Kidney epithelial cell (primary cell): ENCODE data around the gene PLD4. TPM values are rescaled to one million over a fixed set of nuclear protein-coding genes. Genes with fewer than 3 reads are reported as not detected.

Experiments used
- DNase-seq: peaks from one replicate; pipeline ENCODE4 v3.0.0-alpha.2; 2010; ENCODE audit warnings: low read depth
- H3K27me3 ChIP-seq: 2 replicates; pipeline ENCODE4 v1.6.0; 2011; ENCODE audit warnings: low read length; ENCODE audit not compliant: control insufficient read depth, insufficient read depth
- H3K36me3 ChIP-seq: 2 replicates; pipeline ENCODE4 v1.5.1; 2011; ENCODE audit warnings: low read length; ENCODE audit not compliant: control insufficient read depth, insufficient read depth
- H3K4me3 ChIP-seq: 2 replicates; pipeline ENCODE4 v1.5.1; 2011; ENCODE audit warnings: low read depth, mild to moderate bottlenecking, control low read depth, low read length
- total RNA-seq: library from RNA; depleted of rRNA; stranded (reverse); fragments of >200 nt; gene quantifications from 2 replicates; pipeline ENCODE4 v1.2.3, GENCODE V29; 2015
- TF ChIP-seq, protein P1 (sequence below): IDR thresholded peaks from 2 replicates; pipeline ENCODE4 v1.5.1; 2011; ENCODE audit warnings: mild to moderate bottlenecking, moderate library complexity, low read length, control low read depth, inconsistent platforms; ENCODE audit not compliant: insufficient read depth, poor library complexity, severe bottlenecking

The PLD4 gene
- total RNA-seq, 1 donor from 2014 or later = 0.04 TPM

DNA sequence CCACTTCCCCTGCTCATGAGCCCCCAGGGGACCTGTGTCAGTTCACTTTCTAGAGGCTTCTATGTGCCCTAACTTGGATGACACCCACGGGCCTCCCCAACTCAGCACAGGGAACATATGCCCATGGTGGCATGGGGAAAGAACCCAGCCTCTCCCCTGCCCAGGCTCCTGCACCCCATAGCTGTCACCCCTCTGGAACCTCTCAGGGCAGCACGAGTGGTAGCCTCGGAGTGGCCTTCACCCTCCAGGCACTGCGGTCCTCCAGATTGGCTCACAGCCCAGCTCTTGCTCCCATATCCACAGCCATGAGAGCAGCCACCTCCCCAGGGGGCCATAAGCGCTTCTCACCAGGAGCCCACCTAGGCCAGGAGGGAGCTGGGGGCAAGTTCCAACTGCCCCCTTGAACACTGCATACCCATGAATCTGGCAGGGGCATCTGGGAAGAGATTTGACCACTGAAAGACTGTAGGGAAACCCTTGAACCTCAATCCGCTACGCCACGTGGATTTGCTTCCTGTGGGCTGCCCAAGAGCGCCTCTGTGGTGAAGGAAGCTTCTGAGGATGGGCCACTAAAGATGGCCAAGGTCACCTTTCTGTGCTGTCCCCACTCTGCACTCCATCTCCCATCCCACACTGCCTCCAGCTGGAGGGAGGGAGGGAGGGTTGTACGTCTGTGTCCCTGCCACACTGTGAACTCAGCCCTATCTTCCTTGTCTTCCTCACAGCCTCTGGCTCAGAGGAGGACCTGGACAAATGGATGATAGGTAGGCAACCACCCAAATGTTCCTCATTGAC, 11.9 kb downstream of the PLD4 start:
- no peak overlapping the region for H3K4me3 ChIP-seq
- DNase-seq = no peak
- TF ChIP-seq, protein P1, sequence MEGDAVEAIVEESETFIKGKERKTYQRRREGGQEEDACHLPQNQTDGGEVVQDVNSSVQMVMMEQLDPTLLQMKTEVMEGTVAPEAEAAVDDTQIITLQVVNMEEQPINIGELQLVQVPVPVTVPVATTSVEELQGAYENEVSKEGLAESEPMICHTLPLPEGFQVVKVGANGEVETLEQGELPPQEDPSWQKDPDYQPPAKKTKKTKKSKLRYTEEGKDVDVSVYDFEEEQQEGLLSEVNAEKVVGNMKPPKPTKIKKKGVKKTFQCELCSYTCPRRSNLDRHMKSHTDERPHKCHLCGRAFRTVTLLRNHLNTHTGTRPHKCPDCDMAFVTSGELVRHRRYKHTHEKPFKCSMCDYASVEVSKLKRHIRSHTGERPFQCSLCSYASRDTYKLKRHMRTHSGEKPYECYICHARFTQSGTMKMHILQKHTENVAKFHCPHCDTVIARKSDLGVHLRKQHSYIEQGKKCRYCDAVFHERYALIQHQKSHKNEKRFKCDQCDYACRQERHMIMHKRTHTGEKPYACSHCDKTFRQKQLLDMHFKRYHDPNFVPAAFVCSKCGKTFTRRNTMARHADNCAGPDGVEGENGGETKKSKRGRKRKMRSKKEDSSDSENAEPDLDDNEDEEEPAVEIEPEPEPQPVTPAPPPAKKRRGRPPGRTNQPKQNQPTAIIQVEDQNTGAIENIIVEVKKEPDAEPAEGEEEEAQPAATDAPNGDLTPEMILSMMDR = no peak
- peaks cover 32% of the 10 kb centered on the region for H3K27me3 ChIP-seq
- no peaks in the 10 kb centered on the region for H3K36me3 ChIP-seq

DNA sequence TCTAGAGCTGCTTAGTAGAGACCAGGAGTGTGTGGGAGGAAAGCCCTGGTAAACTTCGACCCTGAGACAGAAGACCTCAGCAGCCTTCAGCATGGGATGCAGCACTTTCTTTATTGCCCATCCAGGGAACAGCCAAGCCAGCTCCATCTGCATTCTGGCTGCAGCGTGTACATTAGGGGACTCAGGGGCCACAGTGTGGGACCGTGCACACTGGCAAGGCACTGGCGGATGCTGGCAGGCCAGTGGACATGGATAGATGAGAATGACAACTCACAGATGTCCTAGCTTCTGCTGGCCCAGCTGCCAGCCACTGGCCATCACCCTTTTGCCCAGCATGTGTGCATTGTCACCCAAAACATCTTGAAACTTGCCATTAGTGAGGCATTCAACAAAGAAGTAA, 12.5 kb downstream of the PLD4 start:
- H3K36me3 ChIP-seq = no peaks in the 10 kb centered on the region
- DNase-seq = no peak
- TF ChIP-seq, protein P1 = no peak
- H3K4me3 ChIP-seq = no peak overlapping the region
- H3K27me3 ChIP-seq = peaks cover 25% of the 10 kb centered on the region

DNA sequence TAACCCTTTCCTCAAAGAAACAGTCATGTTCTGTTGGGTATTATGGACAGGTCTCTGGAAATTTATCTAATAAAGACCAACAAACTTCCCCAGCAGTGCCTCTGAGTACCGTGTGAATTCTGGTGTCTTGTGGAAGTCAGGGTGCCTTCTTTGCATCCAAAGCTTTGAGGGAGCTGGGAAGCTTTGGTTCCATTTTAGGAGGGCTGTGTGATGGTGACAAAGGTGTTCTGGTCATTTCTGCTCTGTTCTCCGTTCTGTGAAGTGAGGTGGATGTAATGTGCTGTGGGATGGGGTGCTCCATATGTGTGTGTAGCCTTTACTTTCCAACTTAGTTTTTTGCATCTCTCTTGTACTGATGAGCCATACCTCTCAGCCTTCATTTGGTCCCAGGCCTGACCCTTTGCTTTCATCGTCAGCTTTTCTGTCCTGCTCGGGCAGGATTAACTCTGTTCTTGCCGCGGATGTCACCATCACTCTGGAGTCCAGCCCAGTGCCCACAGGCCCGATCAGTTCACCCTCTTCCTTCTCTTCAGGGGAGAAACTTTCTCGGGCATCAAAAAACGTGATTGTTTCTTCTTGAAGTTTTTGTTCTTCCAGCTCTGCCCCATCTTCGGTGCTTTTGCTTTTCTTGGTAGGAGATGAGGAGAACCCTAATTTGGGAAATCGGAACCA, 13.2 kb downstream of the PLD4 start:
- TF ChIP-seq, protein P1 = no peak
- DNase-seq = no peak
- peaks cover 19% of the 10 kb centered on the region for H3K27me3 ChIP-seq
- no peaks in the 10 kb centered on the region for H3K36me3 ChIP-seq
- no peak overlapping the region for H3K4me3 ChIP-seq

DNA sequence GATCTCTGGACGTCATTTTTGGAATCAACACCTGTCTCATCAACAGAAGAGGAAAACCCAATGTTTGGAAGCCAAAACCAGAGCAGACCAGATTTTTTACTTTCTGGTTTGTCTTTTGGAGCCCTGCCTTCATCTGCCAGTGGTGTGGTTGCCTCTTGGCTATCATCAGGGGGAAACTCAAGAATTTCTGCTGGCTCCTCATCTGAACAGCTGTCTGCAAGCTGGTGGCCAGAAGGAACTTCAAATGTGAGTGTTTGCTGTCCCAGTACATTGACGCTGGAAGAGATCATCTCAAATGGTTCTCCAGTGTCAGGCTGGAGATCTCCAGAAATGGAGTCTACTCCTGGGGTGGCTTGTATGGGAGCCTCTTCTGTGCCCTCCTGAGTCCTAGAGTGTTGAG, 13.8 kb downstream of the PLD4 start:
- Histone ChIP-seq H3K36me3 (no peaks in the 10 kb centered on the region), H3K27me3 (peaks cover 14% of the 10 kb centered on the region), H3K4me3 (no peak overlapping the region)
- TF ChIP-seq, protein P1 = no peak
- DNase-seq = no peak

DNA sequence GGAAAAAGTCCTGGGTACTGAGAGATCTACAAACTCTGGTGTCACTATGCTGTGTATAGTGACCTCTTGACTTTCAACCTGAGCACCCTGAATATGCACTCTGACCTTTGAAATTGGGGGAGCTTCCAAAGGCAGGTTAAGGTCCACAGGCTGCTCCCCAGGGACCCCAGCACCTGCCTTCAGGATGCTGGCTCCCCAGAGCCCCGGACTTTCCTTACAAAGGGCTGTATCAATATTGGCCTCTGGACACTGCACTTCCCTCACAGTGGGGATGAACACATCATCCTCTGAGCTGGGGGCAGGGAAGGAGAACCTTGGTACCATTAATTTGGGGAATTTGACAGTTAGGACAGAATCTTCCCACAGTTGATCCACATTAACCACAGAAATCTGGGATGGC, 14.3 kb downstream of the PLD4 start:
- DNase-seq = no peak
- H3K4me3 ChIP-seq = no peak overlapping the region
- H3K36me3 ChIP-seq = no peaks in the 10 kb centered on the region
- peaks cover 13% of the 10 kb centered on the region for H3K27me3 ChIP-seq
- TF ChIP-seq, protein P1 = no peak
